ENCODE measurements around the gene MUC22. TPM values are rescaled to one million over a fixed set of nuclear protein-coding genes. Genes with fewer than 3 reads are reported as not detected.

Gene MUC22
- total RNA-seq, 2 donors from 2014 or later, result not detected

- Histone ChIP-seq H3K4me3 (no peak overlapping the region), H3K27me3 (no peaks in the 10 kb centered on the region), H3K36me3 (replicated peaks in 1 of 2; ENCODE audit: insufficient read depth in 1 of 2, low read depth in 2 of 2) (no peaks in the 10 kb centered on the region), H3K9me3 (no peaks in the 10 kb centered on the region), H3K4me1 (no peaks in the 10 kb centered on the region), H3K27ac (no peak overlapping the region)
- WGBS, 2 donors, result 34 to 52% methylated on average over 8 to 13 of the region's 13 CpGs
- intact Hi-C loops (cut with DNase I), result no loop called here
- TF ChIP-seq CTCF (IDR thresholded peaks at IDR 0.05) (peak; percentile 46 to 95 (median 87)), POLR2A (IDR thresholded peaks at IDR 0.05) (no peak)
- DNase-seq, result peak; percentile 76 to 83 (median 81)
- ATAC-seq, result peak; percentile 91
Observed at GRCh38 chr6:31068669-31069340, 58.5 kb downstream of the MUC22 start.

- H3K27me3 ChIP-seq, result no peaks in the 10 kb centered on the region
- ATAC-seq, result peak; percentile 87
- intact Hi-C loops (cut with DNase I), result loop anchor here (10.0 kb wide), 1 partner anchor 236 kb away; no protein-coding TSS in a partner anchor
- no peak overlapping the region for H3K27ac ChIP-seq
- H3K4me3 ChIP-seq, result no peak overlapping the region
- TF ChIP-seq POLR2A (IDR thresholded peaks at IDR 0.05) (no peak), CTCF (IDR thresholded peaks at IDR 0.05) (peak in 6 of 7 experiments; percentile 11 to 68 (median 58))
- 30 to 38% methylated on average over 6 of the region's 6 CpGs for WGBS, 2 donors
- H3K4me1 ChIP-seq, result no peaks in the 10 kb centered on the region
- H3K36me3 ChIP-seq (replicated peaks in 1 of 2; ENCODE audit: insufficient read depth in 1 of 2, low read depth in 2 of 2), result no peaks in the 10 kb centered on the region
- DNase-seq, result peak; percentile 37 to 65 (median 58)
- no peaks in the 10 kb centered on the region for H3K9me3 ChIP-seq
Observed at GRCh38 chr6:31070711-31071197, 60.5 kb downstream of the MUC22 start.

GRCh38 chr6:31074401-31074800 is 64.1 kb downstream of the MUC22 start:
- Histone ChIP-seq H3K4me1 (no peaks in the 10 kb centered on the region), H3K9me3 (no peaks in the 10 kb centered on the region), H3K27me3 (no peaks in the 10 kb centered on the region), H3K27ac (no peak overlapping the region), H3K36me3 (replicated peaks in 1 of 2; ENCODE audit: insufficient read depth in 1 of 2, low read depth in 2 of 2) (no peaks in the 10 kb centered on the region), H3K4me3 (no peak overlapping the region)
- intact Hi-C loops (cut with DNase I), result loop anchor here (10.0 kb wide), 1 partner anchor 240 kb away; no protein-coding TSS in a partner anchor
- TF ChIP-seq POLR2A (IDR thresholded peaks at IDR 0.05) (no peak), CTCF (IDR thresholded peaks at IDR 0.05) (no peak)
- WGBS, 2 donors, result 64 to 78% methylated on average over 4 of the region's 4 CpGs
- DNase-seq (no peak), ATAC-seq (no peak)

GRCh38 chr6:31075528-31075927 is 65.3 kb downstream of the MUC22 start:
- Histone ChIP-seq H3K36me3 (replicated peaks in 1 of 2; ENCODE audit: insufficient read depth in 1 of 2, low read depth in 2 of 2) (no peaks in the 10 kb centered on the region), H3K27ac (no peak overlapping the region), H3K9me3 (no peaks in the 10 kb centered on the region), H3K4me3 (no peak overlapping the region), H3K4me1 (no peaks in the 10 kb centered on the region), H3K27me3 (no peaks in the 10 kb centered on the region)
- WGBS, 2 donors, result 62 to 100% methylated on average over 1 of the region's 1 CpG
- intact Hi-C loops (cut with DNase I), result loop anchor here (10.0 kb wide), 1 partner anchor 241 kb away; no protein-coding TSS in a partner anchor
- DNase-seq (no peak), ATAC-seq (no peak)
- no peak for TF ChIP-seq CTCF (IDR thresholded peaks at IDR 0.05)
- TF ChIP-seq POLR2A (IDR thresholded peaks at IDR 0.05), result no peak

Measured in body of pancreas (tissue), 4 donors.